Brain microvascular endothelial cell (primary cell): ENCODE data around the gene RAX.
"Not testable (repeated sequence)": the region's sequence is repeated elsewhere in the genome, so short reads cannot be mapped to it uniquely, and the experiment has no call there.

Source experiments
- DNase-seq: peaks from one replicate; pipeline ENCODE4 v3.0.0-alpha.2; 2020
- H3K27ac ChIP-seq: fragments of 250-450 bp; sonication (Bioruptor Pico); 2 replicates; pipeline ENCODE4 v1.5.1; 2020; ENCODE audit warnings: mild to moderate bottlenecking, moderate library complexity
- H3K27me3 ChIP-seq: fragments of 250-450 bp; sonication (Bioruptor Pico); replicated peaks from 2 replicates; pipeline ENCODE4 v1.5.1; 2020; ENCODE audit warnings: mild to moderate bottlenecking
- H3K36me3 ChIP-seq: fragments of 250-450 bp; sonication (Bioruptor Pico); replicated peaks from 2 replicates; pipeline ENCODE4 v1.5.1; 2020; ENCODE audit warnings: mild to moderate bottlenecking
- H3K4me3 ChIP-seq: 2 replicates; pipeline ENCODE4 v1.5.1; 2011; ENCODE audit warnings: low read depth, mild to moderate bottlenecking, control low read depth, low read length, moderate library complexity
- in situ Hi-C: cut with HindIII; loops from 2 replicates; pipeline ENCODE4 v1.10.0; 2017; ENCODE audit warnings: low sequenced_read_pairs, low pct_ligation_motif_present
- TF ChIP-seq, protein P1 (sequence below): IDR thresholded peaks from 2 replicates; pipeline ENCODE4 v1.5.1; 2011; ENCODE audit warnings: low read depth, mild to moderate bottlenecking, moderate library complexity, low read length, control low read depth, inconsistent platforms; ENCODE audit errors: missing control alignments

The RAX gene

DNA sequence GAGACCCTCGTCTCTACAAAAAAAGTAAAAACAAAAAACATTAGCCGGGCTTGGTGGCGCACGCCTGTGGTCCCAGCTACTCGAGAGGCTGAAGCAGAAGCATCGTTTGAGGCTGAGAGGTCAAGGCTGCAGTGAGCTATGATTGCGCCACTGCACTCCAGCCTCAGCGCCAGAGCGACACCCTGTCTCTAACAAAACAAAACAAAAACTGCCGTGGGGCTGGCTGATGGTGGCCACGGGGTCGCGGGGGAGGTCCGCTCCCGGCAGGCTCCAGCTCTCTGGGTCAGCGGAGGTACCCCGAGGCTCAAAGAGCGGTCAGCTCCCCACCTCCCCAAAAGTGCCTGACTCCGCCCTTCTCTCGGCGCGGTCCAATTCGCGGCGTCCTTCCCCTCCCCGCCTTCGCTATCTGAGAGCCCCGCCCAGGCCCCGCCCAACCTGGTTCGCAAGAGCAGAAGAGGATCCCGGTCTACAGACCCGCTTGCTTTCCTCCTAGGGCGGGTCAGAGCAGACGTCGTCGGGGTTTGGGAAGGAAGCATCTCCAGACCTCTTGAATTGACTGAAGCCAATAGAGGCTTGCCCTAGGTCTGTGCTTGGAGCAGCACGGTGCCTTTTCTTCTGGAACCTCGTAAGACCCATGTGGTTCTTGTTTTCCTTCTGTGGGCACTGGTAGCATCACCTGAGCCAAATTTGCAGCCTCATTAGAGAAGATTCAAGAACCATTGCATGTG, 7.8 kb downstream of the RAX start:
- no peak for DNase-seq
- H3K27me3 ChIP-seq: peaks cover 83% of the 10 kb centered on the region
- TF ChIP-seq, protein P1, sequence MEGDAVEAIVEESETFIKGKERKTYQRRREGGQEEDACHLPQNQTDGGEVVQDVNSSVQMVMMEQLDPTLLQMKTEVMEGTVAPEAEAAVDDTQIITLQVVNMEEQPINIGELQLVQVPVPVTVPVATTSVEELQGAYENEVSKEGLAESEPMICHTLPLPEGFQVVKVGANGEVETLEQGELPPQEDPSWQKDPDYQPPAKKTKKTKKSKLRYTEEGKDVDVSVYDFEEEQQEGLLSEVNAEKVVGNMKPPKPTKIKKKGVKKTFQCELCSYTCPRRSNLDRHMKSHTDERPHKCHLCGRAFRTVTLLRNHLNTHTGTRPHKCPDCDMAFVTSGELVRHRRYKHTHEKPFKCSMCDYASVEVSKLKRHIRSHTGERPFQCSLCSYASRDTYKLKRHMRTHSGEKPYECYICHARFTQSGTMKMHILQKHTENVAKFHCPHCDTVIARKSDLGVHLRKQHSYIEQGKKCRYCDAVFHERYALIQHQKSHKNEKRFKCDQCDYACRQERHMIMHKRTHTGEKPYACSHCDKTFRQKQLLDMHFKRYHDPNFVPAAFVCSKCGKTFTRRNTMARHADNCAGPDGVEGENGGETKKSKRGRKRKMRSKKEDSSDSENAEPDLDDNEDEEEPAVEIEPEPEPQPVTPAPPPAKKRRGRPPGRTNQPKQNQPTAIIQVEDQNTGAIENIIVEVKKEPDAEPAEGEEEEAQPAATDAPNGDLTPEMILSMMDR: no peak
- in situ Hi-C loops: no loop called here
- peak overlapping the region; percentile 26 for H3K4me3 ChIP-seq
- H3K27ac ChIP-seq: no peak overlapping the region
- no peaks in the 10 kb centered on the region for H3K36me3 ChIP-seq

DNA sequence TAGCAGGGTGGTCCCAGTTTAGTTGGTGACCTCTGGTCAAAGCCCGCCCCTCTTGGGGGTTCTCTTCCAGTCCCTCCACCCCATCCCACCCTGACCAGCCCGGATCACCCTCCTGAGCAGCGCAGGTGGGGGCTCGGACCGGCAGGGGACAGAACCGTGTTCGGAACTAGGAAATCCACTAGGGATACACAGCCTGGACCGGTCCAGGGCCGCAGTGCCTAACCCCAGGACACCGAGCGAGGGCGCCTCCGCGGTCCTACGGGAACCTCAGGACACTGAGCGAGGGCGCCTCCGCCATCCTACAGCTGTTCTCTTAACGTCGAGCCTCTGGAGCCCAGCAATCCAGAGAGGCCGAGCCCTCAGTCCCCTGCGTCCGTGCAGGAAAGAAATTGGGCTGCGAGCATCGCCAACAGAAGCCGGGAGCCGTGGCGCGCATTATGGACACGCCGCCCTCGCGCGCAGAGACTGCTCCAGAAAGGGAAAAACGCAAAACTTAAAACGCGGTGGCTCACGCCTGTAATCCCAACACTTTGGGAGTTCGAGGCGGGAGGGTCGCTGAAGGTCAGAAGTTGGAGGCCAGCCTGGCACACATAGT, 8.5 kb downstream of the RAX start:
- peaks cover 76% of the 10 kb centered on the region for H3K27me3 ChIP-seq
- no peak overlapping the region for H3K27ac ChIP-seq
- no peaks in the 10 kb centered on the region for H3K36me3 ChIP-seq
- TF ChIP-seq, protein P1: no peak
- in situ Hi-C loops: no loop called here
- no peak overlapping the region for H3K4me3 ChIP-seq
- no peak for DNase-seq

DNA sequence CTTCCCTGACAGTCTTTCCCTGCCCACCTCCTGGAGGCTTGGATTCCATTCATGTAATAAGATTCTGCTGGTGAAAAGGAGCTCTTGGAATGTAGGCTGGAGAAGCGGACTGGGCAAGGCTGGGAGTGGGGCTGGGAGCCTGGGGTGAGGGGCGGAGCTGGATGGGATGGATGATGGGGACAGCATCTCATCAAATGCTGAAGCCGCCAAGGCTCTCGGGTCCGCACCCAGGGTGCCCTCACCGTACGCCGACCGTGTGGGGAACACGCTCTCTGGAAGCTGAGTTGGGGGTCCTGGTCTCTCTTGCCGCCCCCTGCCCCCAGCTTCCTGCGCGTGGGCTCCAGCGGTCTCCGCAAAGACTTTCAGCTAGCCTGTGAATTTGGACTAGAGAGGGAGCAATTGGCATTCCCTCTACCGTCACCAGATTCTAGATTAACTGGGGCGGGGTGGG, 9.1 kb downstream of the RAX start:
- peaks cover 71% of the 10 kb centered on the region for H3K27me3 ChIP-seq

DNA sequence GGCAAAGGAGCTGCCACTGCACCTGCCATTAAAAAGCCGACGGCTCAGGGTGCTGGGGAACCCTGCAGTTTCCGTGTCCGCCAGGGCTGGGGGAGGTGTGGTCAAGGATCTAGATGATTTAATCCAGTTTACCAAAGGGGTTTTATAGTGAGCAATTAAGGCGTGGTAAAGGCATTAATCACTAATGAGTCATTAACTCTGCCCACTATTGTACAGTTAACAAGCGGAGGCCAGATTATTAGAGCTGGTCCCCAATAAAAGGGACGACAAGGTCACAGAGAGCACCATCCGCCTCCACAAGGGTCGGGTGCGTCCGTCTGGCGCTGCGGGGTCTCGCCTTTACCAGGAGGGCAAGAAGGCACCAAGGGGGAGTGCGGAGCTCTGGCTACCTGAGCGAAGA, 9.6 kb downstream of the RAX start:
- in situ Hi-C loops: no loop called here
- H3K27ac ChIP-seq: no peak overlapping the region
- no peak for DNase-seq
- no peak overlapping the region for H3K4me3 ChIP-seq
- H3K27me3 ChIP-seq: peaks cover 67% of the 10 kb centered on the region
- TF ChIP-seq, protein P1: no peak
- no peaks in the 10 kb centered on the region for H3K36me3 ChIP-seq

More for the DNA sequence above, 9.1 kb downstream of the RAX start:
- in situ Hi-C loops: no loop called here
- TF ChIP-seq, protein P1: no peak
- no peak for DNase-seq
- Histone ChIP-seq H3K36me3 (no peaks in the 10 kb centered on the region), H3K4me3 (no peak overlapping the region), H3K27ac (no peak overlapping the region)

DNA sequence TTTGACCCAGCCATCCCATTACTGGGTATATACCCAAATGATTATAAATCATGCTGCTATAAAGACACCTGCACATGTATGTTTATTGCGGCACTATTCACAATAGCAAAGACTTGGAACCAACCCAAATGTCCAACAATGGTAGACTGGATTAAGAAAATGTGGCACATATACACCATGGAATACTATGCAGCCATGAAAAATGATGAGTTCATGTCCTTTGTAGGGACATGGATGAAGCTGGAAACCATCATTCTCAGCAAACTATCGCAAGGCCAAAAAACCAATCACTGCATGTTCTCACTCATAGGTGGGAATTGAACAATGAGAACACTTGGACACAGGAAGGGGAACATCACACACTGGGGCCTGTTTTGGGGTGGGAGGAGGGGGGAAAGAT, 11.0 kb downstream of the RAX start:
- in situ Hi-C loops, H3K4me3 ChIP-seq, H3K27ac ChIP-seq, DNase-seq, H3K36me3 ChIP-seq: not testable (repeated sequence)
- peaks cover 53% of the 10 kb centered on the region for H3K27me3 ChIP-seq

DNA sequence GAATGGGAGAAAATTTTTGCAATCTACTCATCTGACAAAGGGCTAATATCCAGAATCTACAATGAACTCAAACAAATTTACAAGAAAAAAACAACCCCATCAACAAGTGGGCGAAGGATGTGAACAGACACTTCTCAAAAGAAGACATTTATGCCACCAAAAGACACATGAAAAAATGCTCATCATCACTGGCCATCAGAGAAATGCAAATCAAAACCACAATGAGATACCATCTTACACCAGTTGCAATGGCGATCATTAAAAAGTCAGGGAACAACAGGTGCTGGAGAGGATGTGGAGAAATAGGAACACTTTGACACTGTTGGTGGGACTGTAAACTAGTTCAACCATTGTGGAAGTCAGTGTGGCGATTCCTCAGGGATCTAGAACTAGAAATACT, 11.4 kb downstream of the RAX start:
- DNase-seq, H3K27ac ChIP-seq, H3K4me3 ChIP-seq, in situ Hi-C loops, H3K36me3 ChIP-seq: not testable (repeated sequence)
- peaks cover 49% of the 10 kb centered on the region for H3K27me3 ChIP-seq

DNA sequence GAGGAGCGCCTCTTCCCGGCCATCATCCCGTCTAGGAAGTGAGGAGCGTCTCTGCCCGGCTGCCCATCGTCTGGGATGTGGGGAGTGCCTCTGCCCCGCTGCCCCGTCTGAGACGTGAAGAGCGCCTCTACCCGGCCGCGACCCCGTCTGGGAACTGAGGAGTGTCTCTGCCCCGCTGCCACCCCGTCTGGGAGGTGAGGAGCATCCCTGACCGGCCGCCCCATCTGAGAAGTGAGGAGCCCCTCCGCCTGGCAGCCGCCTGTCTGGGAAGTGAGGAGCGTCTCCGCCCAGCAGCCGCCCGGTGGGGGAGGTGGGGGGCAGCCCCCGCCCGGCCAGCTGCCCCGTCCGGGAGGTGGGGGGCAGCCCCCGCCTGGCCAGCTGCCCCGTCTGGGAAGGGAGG, 17.8 kb downstream of the RAX start:
- H3K4me3 ChIP-seq, DNase-seq, H3K36me3 ChIP-seq, H3K27ac ChIP-seq, H3K27me3 ChIP-seq, in situ Hi-C loops: not testable (repeated sequence)
